ENCODE measurements around the gene CDC14B.
"Not testable (repeated sequence)": the region's sequence is repeated elsewhere in the genome, so short reads cannot be mapped to it uniquely, and the experiment has no call there.

The CDC14B gene

GRCh38 chr9:96619491-96620180 is at the start of gene CDC14B:
Gene CDC14B (minus strand): TSS chr9:96619843. CDS start chr9:96619378, 465 bp downstream.
- DNase-seq: peak; percentile 94

GRCh38 chr9:96668868-96669534 is 49.4 kb upstream of the CDC14B start:
- DNase-seq: no peak

GRCh38 chr9:96667363-96667728 is 47.7 kb upstream of the CDC14B start:
- DNase-seq: no peak

GRCh38 chr9:96666653-96667362 is 47.2 kb upstream of the CDC14B start:
- DNase-seq: not testable (repeated sequence)

DNA sequence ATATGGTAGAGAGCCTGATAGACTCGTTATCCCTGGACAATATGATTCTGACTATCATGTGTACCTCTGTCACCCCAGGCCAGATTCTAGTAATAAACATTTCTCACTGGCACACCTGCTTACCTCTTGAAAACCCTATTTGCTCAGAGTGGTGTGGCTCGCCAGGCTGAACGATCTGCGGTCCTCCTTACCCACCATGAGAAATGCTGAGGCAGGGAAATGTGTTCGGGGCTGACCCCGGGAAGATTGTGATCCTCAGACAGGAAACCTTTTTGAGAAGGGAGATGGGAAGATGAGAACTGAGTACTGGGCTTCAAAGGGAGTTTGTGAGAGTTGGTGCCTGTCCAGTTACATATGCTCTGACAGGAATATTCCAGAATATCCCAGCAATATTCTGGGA is 46.1 kb upstream of the CDC14B start:
- no peak for DNase-seq

GRCh38 chr9:96663506-96664120 is 44.0 kb upstream of the CDC14B start:
- DNase-seq: no peak

GRCh38 chr9:96661711-96662110 is 42.1 kb upstream of the CDC14B start:
- no peak for DNase-seq

DNA sequence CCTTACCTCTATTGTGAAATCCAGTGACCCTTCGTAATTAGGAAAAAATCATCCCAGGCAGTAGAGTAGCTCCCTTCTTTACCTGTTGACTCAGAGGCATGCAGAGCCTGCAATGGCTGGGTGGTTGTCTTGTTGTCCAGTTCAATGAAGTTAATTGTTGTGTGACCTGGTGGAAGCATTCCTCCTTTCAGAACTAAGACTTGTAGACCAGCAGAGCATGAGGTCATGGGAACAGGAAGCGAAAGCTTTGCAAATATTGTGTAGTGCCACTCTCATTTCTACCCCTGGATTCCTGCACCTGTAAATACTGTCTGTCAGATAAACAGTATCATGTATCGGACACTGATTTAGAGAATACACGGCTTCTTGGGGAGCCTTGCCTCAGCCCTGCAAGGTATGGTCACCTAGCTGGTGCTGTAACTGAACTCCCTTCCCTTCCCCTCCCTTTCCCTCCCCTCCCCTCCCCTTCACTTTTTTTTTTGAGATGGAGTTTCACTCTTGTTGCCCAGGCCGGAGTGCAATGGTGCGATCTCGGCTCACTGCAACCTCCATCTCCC is 41.1 kb upstream of the CDC14B start:
- DNase-seq: no peak

- peak; percentile 13 for DNase-seq
Measured at GRCh38 chr9:96655198-96655851, 35.7 kb upstream of the CDC14B start, which contains the start of gene PRXL2C. Gene PRXL2C (minus strand): TSS chr9:96655317. CDS start chr9:96655281, 36 bp downstream.

DNA sequence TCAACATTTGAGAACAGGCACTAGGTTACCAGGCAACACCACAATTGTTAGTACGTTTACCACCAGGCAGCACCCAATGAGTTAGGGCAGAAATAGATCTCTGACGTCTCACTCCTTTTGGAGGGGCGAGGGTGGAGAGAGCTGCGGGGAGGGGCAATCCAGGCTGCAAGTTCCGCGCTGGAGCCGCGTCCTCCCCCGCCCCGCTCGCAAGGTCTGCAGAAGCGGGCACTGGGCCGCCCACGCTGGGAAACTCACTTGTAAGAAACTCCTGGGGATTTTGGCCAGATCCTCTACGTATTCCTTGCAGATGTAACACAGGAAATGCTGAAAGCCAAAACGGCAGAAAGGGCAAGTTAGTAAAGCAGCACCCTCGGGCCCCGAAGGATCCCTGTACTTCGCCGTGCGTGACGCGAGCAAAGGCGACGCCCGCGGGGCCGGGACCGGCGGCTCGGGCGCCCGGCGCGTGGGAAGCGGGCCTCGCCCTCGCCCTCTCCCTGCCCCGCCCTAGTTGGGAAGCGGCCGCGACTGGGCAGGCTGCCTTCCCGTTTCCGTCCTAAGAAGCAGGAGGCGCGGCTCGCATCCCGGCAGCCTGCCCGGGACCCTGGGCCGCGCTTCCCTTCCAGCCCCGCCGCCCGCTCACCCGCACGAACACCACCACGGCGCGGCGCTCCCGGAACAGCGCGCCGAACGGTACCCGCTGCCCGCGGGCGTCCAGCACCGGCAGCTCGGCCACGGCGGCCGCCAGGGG is 35.0 kb upstream of the CDC14B start:
- peak; percentile 57 for DNase-seq

DNA sequence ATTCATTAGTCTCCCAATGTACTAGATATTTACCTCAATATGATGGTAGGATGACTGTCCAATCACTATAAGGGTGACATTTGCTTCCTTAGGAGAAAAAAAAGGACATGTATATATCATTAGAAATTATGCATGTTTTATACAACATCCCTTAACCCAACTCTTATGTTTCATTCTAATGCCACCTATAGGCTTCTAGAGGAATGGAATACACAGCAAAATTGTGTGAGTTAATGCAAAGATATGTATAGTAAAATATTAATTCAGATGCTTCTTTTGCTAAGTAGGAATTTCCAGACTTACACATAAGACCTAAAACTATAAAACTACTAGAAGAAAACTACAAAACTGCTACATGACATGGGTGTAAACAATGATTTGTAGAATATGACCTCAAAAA is 32.0 kb upstream of the CDC14B start:
- DNase-seq: no peak

- no peak for DNase-seq
Measured at GRCh38 chr9:96649620-96650324, 30.1 kb upstream of the CDC14B start.

DNA sequence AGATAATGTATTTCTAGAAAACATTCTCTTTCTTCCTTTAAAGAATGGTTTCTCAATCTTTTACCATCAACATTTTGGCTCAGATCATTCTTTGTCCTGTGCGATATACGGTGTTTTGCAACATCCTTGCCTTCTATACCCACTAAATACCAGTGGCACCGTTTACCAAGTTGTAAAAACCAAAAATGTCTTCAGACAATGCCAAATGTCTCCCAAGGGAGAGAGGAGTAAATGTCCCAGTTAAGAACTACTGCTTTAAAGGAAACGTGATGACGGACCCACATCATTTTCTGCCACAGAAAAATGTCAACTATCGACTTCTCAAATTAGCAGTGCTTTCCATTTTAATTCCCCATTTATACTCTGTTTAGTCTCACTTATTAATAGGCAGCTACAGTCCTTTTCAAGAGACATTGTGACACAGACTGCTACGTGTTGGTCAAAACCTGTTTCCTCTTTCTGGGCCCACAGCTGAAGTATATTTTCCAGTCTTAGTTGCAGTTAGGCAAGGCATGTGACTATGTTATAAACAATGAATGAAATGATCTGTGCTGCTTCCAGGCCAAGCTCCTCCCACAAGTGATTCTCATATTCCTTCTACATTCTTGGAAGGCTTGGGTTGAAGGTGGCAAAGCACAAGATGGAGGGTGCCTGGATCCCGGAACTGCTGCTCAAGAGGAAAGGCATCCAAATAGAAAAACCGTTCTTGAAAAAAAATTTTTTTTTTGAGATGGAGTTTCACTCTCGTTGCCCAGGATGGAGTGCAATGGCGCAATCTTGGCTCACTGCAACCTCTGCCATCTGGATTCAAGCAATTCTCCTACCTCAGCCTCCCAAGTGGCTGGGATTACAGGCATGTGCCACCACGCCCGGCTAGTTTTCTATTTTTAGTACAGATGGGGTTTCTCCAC is 26.7 kb upstream of the CDC14B start:
- DNase-seq: no peak

- peak; percentile 80 for DNase-seq
Measured at GRCh38 chr9:96644137-96644536, 24.5 kb upstream of the CDC14B start.

GRCh38 chr9:96641514-96641913 is 21.9 kb upstream of the CDC14B start:
- no peak for DNase-seq

DNA sequence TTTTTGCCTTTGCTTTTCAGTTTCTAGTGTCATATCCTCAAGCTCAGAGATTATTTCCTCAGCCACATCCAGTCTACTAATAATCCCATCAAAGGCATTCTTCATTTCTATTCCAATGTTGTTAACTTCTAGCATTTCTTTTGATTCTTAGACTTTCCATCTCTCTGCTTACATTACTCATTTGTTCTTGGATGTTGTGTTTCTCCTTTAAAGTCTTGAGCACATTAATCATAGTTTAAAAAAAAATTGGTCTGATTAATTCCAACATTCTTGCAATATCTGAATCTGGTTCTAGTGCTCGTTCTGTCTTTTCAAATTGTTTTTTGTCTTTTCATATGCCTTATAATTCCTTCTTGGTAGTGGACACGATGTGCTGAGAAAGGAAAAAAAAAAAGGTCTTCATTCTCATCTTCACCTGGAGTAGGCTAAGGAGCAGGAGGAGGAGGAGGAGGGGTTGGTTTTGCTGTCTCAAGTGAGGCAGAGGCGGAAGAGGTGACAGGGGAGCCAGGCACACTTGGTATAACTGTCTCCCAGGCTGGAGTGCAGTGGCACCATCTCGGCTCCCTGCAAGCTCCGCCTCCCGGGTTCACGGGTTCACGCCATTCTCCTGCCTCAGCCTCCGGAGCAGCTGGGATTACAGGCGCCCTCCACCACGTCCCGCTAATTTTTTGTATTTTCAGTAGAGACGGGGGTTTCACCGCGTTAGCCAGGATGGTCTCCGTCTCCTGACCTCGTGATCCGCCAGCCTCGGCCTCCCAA is 19.1 kb upstream of the CDC14B start:
- DNase-seq: no peak

DNA sequence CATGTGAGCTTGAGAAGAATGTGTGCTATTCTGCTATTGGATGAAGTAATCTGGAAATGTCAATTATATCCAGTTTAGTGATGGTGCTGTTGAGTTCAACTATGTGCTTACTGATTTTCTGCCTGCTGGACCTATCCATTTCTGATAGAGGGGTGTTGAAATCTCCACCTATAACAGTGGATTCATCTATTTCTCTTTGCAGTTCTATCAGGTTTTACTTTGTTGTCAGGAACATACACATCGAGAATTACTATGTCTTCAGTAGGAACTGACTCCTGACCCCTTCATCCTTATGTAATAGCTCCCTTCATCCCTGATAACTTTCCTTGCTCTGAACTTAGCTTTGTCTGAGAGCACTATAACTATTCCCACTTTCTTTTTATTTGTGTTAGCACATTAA is 16.7 kb upstream of the CDC14B start:
- DNase-seq: no peak

DNA sequence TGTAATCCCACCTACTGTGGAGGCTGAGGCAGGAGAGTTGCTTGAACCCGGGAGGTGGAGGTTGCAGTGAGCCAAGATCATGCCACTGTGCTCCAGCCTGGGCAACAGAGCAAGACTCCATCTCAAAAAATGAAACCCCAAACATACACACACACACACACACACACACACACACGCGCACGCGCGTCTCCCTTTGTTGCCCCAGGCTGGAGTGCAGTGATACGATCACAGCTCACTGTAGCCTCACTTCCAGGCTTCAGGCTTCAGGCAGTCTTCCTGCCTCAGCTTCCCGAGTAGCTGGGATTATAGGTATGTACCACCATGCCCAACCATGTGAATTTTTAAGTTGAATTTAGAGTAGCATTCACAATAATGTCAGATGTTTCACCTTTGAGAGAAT is 13.9 kb upstream of the CDC14B start:
- DNase-seq: not testable (repeated sequence)

GRCh38 chr9:96626912-96627311 is 7.3 kb upstream of the CDC14B start:
- no peak for DNase-seq
